Activated naive CD4-positive, alpha-beta T cell treated with anti-CD3 and anti-CD28 coated beads for 36 hours (primary cell): ENCODE results near the gene YY1AP1. TPM values are rescaled to one million over a fixed set of nuclear protein-coding genes. Genes with fewer than 3 reads are reported as not detected.
"Not testable (repeated sequence)": the region's sequence is repeated elsewhere in the genome, so short reads cannot be mapped to it uniquely, and the experiment has no call there.

Source experiments
- CTCF ChIA-PET: fragments of 350-600 bp; sonication (Branson Sonifier 250); formaldehyde crosslinking; loops from one replicate; lab custom pipeline; 2021; ENCODE audit warnings: antibody characterized with exemption; lab: Charles Lee
- DNase-seq: peaks from one replicate; pipeline ENCODE4 v3.0.0-alpha.2; 2020
- H3K27ac Mint-ChIP-seq: one replicate; pipeline ENCODE4 v1.8.0; 2021; ENCODE audit warnings: mild to moderate bottlenecking, mixed read lengths
- H3K27me3 Mint-ChIP-seq: one replicate; pipeline ENCODE4 v1.8.0; 2021; ENCODE audit warnings: low read depth, mixed read lengths
- H3K36me3 Mint-ChIP-seq: one replicate; pipeline ENCODE4 v1.8.0; 2021; ENCODE audit warnings: low read depth, mixed read lengths
- H3K4me1 Mint-ChIP-seq: one replicate; pipeline ENCODE4 v1.8.0; 2021; ENCODE audit warnings: low read depth, mixed read lengths
- H3K4me3 Mint-ChIP-seq: one replicate; pipeline ENCODE4 v1.8.0; 2021; ENCODE audit warnings: mild to moderate bottlenecking, moderate library complexity, mixed read lengths
- H3K9me3 Mint-ChIP-seq: one replicate; pipeline ENCODE4 v1.8.0; 2021; ENCODE audit warnings: mixed read lengths
- intact Hi-C: fragments of 100-400 bp; cut with micrococcal nuclease; formaldehyde crosslinking; loops from one replicate; pipeline ENCODE4 v1.15.1; 2023
- total RNA-seq, 2 experiments: library from RNA; stranded (reverse); gene quantifications; one replicate each; pipeline ENCODE4 v1.2.3, GENCODE V29; 2021

Gene YY1AP1
- total RNA-seq, 2 experiments from 2014 or later = 54.8 to 59.5 TPM

- peaks cover 34% of the 10 kb centered on the region for H3K36me3 Mint-ChIP-seq
- H3K27ac Mint-ChIP-seq = no peak overlapping the region
- CTCF ChIA-PET = interaction anchor here (0.8 kb wide), 1 partner anchor 37 kb away, joined by 3 read pairs; no protein-coding TSS in a partner anchor
- DNase-seq = no peak
- no peaks in the 10 kb centered on the region for H3K27me3 Mint-ChIP-seq
- H3K4me1 Mint-ChIP-seq = peaks cover 62% of the 10 kb centered on the region
- no peak overlapping the region for H3K4me3 Mint-ChIP-seq
- H3K9me3 Mint-ChIP-seq = no peaks in the 10 kb centered on the region
- intact Hi-C loops = no loop called here
Measured at GRCh38 chr1:155691992-155692528, 3.5 kb upstream of the YY1AP1 start.

DNA sequence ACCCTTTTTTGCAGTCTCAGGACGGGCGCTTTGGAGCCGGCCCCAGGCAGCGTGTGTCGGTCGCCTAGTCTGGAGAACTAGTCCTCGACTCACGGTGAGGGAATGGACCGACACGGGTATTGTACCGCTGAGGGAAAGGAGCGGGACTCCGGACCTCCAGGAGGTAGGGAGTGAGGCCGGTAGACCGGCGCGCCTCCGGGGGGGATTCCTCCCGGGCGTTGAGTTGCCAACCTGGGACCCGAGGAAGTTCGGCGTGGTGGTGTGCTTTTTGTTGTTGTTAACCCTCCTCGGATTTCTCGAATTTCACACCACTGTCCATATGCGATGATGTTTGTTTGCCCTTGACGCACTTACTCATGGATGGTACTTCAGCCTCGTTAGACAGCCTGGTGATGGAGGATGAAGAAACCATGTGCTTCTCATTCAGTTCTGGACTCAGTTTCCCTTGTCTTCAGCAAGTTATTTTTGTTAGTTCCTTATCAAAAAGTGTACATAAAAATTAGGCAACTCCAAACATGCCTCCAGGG, 570 bp upstream of the YY1AP1 start, which contains the start of gene DAP3:
Gene DAP3, plus strand, starts transcription at position 11 of the 527 bp plus-strand sequence. CDS start 20,689 bp downstream, outside the sequence.
- H3K4me3 Mint-ChIP-seq = peak within 1 kb of the TSS; percentile 97
- peak within 1 kb of the TSS; percentile 95 for H3K27ac Mint-ChIP-seq
- H3K9me3 Mint-ChIP-seq, DNase-seq, CTCF ChIA-PET, H3K27me3 Mint-ChIP-seq: not testable (repeated sequence)
- intact Hi-C loops = loop anchor here (2.0 to 5.0 kb wide), 3 partner anchors 56 to 444 kb away; partner anchors contain the start of genes GON4L and SYT11
- H3K4me1 Mint-ChIP-seq = peaks cover 67% of the 10 kb centered on the region
- H3K36me3 Mint-ChIP-seq = peaks cover 42% of the 10 kb centered on the region

- intact Hi-C loops = loop anchor here (1.0 to 5.0 kb wide), 6 partner anchors 57 to 443 kb away; partner anchors contain the start of genes FDPS, GON4L, KHDC4 and LAMTOR2
- Mint-ChIP-seq H3K36me3 (peaks cover 39% of the 10 kb centered on the region), H3K4me3 (peak overlapping the region; percentile 97), H3K4me1 (peaks cover 68% of the 10 kb centered on the region), H3K27ac (peak overlapping the region; percentile 95)
- H3K9me3 Mint-ChIP-seq, H3K27me3 Mint-ChIP-seq, DNase-seq, CTCF ChIA-PET: not testable (repeated sequence)
Measured at GRCh38 chr1:155687705-155688323, 760 bp downstream of the YY1AP1 start.

DNA sequence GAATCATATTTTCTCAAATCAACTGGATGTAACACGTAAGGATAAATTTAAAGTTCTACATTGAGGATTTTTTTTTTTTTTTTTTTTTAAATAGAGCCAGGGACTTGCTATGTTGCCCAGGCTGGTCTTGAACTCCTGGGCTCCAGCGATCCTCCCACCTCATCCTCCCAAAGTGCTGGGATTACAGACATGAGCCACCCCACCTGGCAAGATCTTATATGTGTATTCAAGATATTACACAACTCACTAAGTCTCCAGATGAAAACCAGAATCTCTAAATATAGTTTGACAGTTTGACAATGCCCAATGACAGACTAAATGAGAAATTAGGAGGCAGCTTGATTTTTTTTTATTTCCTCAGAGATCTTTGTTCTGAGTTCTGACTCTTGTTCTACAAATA, 6.8 kb downstream of the YY1AP1 start:
- CTCF ChIA-PET = interaction anchor here (0.7 kb wide), 2 partner anchors 30 to 402 kb away, joined by 3 to 5 read pairs; no protein-coding TSS in a partner anchor
- Mint-ChIP-seq H3K27me3 (no peaks in the 10 kb centered on the region), H3K36me3 (peaks cover 21% of the 10 kb centered on the region), H3K4me3 (no peak overlapping the region), H3K9me3 (no peaks in the 10 kb centered on the region), H3K4me1 (peaks cover 43% of the 10 kb centered on the region), H3K27ac (no peak overlapping the region)
- no peak for DNase-seq
- intact Hi-C loops = no loop called here

GRCh38 chr1:155680531-155680930, 8.0 kb downstream of the YY1AP1 start:
- DNase-seq = no peak
- Mint-ChIP-seq H3K27me3 (no peaks in the 10 kb centered on the region), H3K27ac (no peak overlapping the region), H3K9me3 (no peaks in the 10 kb centered on the region), H3K36me3 (peaks cover 18% of the 10 kb centered on the region), H3K4me3 (no peak overlapping the region), H3K4me1 (peaks cover 33% of the 10 kb centered on the region)
- intact Hi-C loops = no loop called here
- CTCF ChIA-PET = no interaction called here

DNA sequence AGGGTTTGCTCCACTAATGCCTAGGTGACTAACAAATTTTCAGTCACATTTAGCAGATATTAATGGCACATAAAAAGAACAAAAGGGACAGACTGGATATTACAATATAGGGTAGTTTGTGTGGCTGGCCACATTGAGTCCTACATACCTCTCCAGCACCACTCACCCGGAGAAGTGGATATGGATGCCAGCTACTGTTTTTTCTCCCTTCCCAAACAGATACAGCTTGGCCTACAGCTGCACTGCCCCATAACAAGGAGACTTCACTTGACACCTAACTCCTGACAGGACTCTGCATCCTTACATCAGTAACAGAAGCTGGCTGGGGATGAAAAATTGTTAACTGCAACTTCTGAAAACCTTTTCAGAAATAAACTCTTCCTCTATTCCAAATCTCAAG, 9.6 kb downstream of the YY1AP1 start:
- H3K4me1 Mint-ChIP-seq = peaks cover 18% of the 10 kb centered on the region
- H3K4me3 Mint-ChIP-seq, H3K27ac Mint-ChIP-seq, intact Hi-C loops, H3K27me3 Mint-ChIP-seq, H3K9me3 Mint-ChIP-seq, DNase-seq: not testable (repeated sequence)
- H3K36me3 Mint-ChIP-seq = peaks cover 25% of the 10 kb centered on the region
- CTCF ChIA-PET = interaction anchor here (0.6 kb wide), 1 partner anchor 326 kb away, joined by 4 read pairs; no protein-coding TSS in a partner anchor

DNA sequence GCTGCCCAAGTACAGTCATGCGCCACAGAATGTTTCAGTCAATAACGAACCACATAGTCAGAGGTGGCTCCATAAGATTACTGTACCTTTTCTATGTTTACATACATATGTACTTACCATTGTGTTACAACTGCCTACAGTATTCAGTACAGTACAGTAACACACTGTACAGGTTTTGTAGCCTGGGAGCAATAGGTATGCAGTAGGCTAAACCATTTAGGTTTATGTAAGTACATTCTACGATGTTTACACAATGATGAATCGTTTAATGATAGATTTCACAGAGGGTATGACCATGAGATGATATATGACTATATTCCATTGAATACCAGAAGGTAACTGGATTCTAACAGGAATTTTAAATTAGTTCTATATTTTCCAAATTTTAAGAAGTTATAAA, 10.5 kb downstream of the YY1AP1 start:
- H3K27ac Mint-ChIP-seq = no peak overlapping the region

GRCh38 chr1:155673003-155673402, 15.6 kb downstream of the YY1AP1 start:
- CTCF ChIA-PET = interaction anchor here (0.6 kb wide), 1 partner anchor 273 kb away, joined by 3 read pairs; no protein-coding TSS in a partner anchor
- no peak overlapping the region for H3K27ac Mint-ChIP-seq

More for the DNA sequence above, 10.5 kb downstream of the YY1AP1 start:
- Mint-ChIP-seq H3K4me3 (no peak overlapping the region), H3K4me1 (peaks cover 8% of the 10 kb centered on the region), H3K9me3 (no peaks in the 10 kb centered on the region), H3K27me3 (no peaks in the 10 kb centered on the region), H3K36me3 (peaks cover 26% of the 10 kb centered on the region)
- intact Hi-C loops = no loop called here
- DNase-seq = no peak
- CTCF ChIA-PET = no interaction called here

GRCh38 chr1:155671750-155672149, 16.8 kb downstream of the YY1AP1 start:
- no peak for DNase-seq
- peaks cover 46% of the 10 kb centered on the region for H3K36me3 Mint-ChIP-seq

More at GRCh38 chr1:155673003-155673402, 15.6 kb downstream of the YY1AP1 start:
- Mint-ChIP-seq H3K27me3 (no peaks in the 10 kb centered on the region), H3K4me3 (no peak overlapping the region), H3K4me1 (no peaks in the 10 kb centered on the region), H3K9me3 (no peaks in the 10 kb centered on the region), H3K36me3 (peaks cover 48% of the 10 kb centered on the region)
- intact Hi-C loops = no loop called here
- DNase-seq = no peak

DNA sequence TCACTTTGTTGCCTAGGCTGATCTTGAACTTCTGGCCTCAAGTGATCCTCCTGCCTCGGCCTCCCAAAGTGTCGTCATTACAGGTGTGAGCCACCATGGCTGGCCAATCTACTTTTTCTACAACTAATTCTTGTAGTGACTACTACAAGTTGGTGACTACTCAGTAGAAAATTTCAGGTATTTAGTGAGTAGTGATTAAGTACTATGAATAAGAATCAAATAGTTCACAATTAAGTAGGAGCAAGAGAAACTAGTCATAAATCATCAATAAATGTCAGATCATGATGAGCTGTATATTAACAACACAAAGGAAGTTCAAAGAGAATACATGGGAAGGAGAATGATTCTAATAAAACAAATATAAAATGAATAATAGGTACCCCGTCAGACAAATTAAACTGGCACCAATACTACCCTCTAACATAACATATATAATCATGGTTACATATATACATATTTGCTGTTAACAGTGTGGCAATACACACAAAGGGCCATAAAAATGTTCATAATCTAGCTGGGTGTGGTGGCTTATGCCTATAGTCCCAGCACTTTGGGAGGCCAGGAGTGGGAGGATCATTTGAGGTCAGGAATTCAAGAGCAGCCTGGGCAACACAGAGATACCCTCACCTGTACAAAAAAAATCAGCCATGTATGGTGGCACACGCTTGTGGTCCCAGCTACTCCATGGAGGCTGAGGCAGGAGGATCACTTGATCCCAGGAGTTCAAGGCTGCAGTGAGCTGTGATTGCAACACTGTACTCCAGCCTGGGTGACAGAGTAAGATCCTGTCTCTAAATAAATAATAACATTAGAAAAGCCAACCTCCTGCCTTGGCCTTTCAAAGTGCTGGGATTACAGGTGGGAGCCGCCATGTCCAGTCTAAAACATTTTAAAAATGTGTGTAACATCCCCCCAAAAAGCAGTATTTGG, 19.1 kb downstream of the YY1AP1 start:
- intact Hi-C loops = no loop called here
- Mint-ChIP-seq H3K27ac (no peak overlapping the region), H3K27me3 (no peaks in the 10 kb centered on the region), H3K4me1 (no peaks in the 10 kb centered on the region), H3K36me3 (peaks cover 37% of the 10 kb centered on the region), H3K4me3 (no peak overlapping the region), H3K9me3 (no peaks in the 10 kb centered on the region)
- CTCF ChIA-PET = no interaction called here
- DNase-seq = no peak

More at GRCh38 chr1:155671750-155672149, 16.8 kb downstream of the YY1AP1 start:
- intact Hi-C loops = no loop called here
- H3K4me3 Mint-ChIP-seq = no peak overlapping the region
- no peaks in the 10 kb centered on the region for H3K4me1 Mint-ChIP-seq
- CTCF ChIA-PET = no interaction called here
- no peak overlapping the region for H3K27ac Mint-ChIP-seq
- no peaks in the 10 kb centered on the region for H3K9me3 Mint-ChIP-seq
- H3K27me3 Mint-ChIP-seq = no peaks in the 10 kb centered on the region

GRCh38 chr1:155661239-155661638, 27.3 kb downstream of the YY1AP1 start:
- H3K27ac Mint-ChIP-seq, H3K9me3 Mint-ChIP-seq, H3K4me1 Mint-ChIP-seq, H3K27me3 Mint-ChIP-seq, H3K4me3 Mint-ChIP-seq, CTCF ChIA-PET, DNase-seq, intact Hi-C loops: not testable (repeated sequence)
- peaks cover 43% of the 10 kb centered on the region for H3K36me3 Mint-ChIP-seq

DNA sequence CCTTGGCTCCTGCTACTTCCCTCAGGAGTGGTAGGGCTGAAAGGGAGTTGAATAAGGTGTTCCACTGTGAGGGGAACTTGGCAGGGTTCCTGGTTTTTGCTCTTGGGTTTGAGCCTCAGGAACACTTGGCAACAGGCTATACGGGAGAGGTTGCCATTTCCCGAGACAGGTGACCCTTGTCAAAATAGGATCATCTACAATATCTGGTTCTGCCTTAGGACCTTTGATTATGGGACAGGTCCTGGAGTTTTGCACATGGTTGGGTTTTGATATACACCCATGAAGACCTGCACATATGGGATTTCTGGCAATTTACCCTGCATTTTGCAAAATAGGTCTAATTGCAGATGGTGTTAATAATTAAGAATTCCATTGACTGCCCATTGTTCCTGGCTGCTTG, 31.1 kb downstream of the YY1AP1 start:
- no peak overlapping the region for H3K27ac Mint-ChIP-seq
- H3K27me3 Mint-ChIP-seq = no peaks in the 10 kb centered on the region
- CTCF ChIA-PET = no interaction called here

More for the DNA sequence above, 31.1 kb downstream of the YY1AP1 start:
- no peaks in the 10 kb centered on the region for H3K4me1 Mint-ChIP-seq
- H3K36me3 Mint-ChIP-seq = peaks cover 34% of the 10 kb centered on the region
- no peak overlapping the region for H3K4me3 Mint-ChIP-seq
- H3K9me3 Mint-ChIP-seq = no peaks in the 10 kb centered on the region
- intact Hi-C loops = no loop called here
- DNase-seq = no peak
